H9 (cell line): Measurements from ENCODE around the gene RFPL1. TPM values are rescaled to one million over a fixed set of nuclear protein-coding genes. Genes with fewer than 3 reads are reported as not detected.

Experiments used
- DNase-seq: peaks from one replicate; pipeline ENCODE4 v3.0.0-alpha.2; 2017
- H2AFZ ChIP-seq: one replicate; pipeline ENCODE4 v1.6.1; 2013; ENCODE audit warnings: mild to moderate bottlenecking, low read length, control low read depth, moderate library complexity
- H2AK5ac ChIP-seq: 2 replicates; pipeline ENCODE4 v1.6.1; 2013; ENCODE audit warnings: low read length, control low read depth, mixed read lengths; ENCODE audit not compliant: insufficient read length
- H2BK120ac ChIP-seq: one replicate; pipeline ENCODE4 v1.6.1; 2013; ENCODE audit warnings: low read depth, mild to moderate bottlenecking, low read length, control low read depth, inconsistent platforms; ENCODE audit not compliant: poor library complexity, severe bottlenecking
- H2BK12ac ChIP-seq: 2 replicates; pipeline ENCODE4 v1.6.1; 2013; ENCODE audit warnings: low read length, control low read depth, mixed read lengths, low read depth; ENCODE audit not compliant: insufficient read length
- H2BK15ac ChIP-seq: 2 replicates; pipeline ENCODE4 v1.6.1; 2013; ENCODE audit warnings: low read depth, low read length, control low read depth
- H2BK20ac ChIP-seq: one replicate; pipeline ENCODE4 v1.6.1; 2013; ENCODE audit warnings: low read depth, mild to moderate bottlenecking, low read length, control low read depth, inconsistent platforms; ENCODE audit not compliant: poor library complexity, severe bottlenecking
- H2BK5ac ChIP-seq: 2 replicates; pipeline ENCODE4 v1.6.1; 2013; ENCODE audit warnings: low read length, control low read depth, mixed read lengths; ENCODE audit not compliant: insufficient read length
- H3K14ac ChIP-seq: 2 replicates; pipeline ENCODE4 v1.6.1; 2013; ENCODE audit warnings: low read length, control low read depth; ENCODE audit not compliant: insufficient read depth
- H3K18ac ChIP-seq: 2 replicates; pipeline ENCODE4 v1.6.1; 2013; ENCODE audit warnings: low read depth, mild to moderate bottlenecking, mixed read lengths, low read length, control low read depth; ENCODE audit not compliant: insufficient read length
- H3K23ac ChIP-seq: 2 replicates; pipeline ENCODE4 v1.6.1; 2013; ENCODE audit warnings: low read length, control low read depth, mixed read lengths, low read depth; ENCODE audit not compliant: insufficient read length
- H3K23me2 ChIP-seq: 2 replicates; pipeline ENCODE4 v1.6.1; 2013; ENCODE audit warnings: low read depth, mild to moderate bottlenecking, mixed read lengths, low read length, control low read depth; ENCODE audit not compliant: insufficient read length, poor library complexity, severe bottlenecking
- H3K27ac ChIP-seq: 2 replicates; pipeline ENCODE4 v1.5.1; 2013; ENCODE audit warnings: low read length, control low read depth, mixed read lengths, low read depth; ENCODE audit not compliant: insufficient read length
- H3K27me3 ChIP-seq: 2 replicates; pipeline ENCODE4 v1.6.1; 2013; ENCODE audit warnings: low read length, control low read depth, inconsistent platforms; ENCODE audit not compliant: insufficient read depth
- H3K4ac ChIP-seq: 2 replicates; pipeline ENCODE4 v1.6.1; 2013; ENCODE audit warnings: low read depth, mild to moderate bottlenecking, control low read depth, inconsistent platforms, low read length, moderate library complexity
- H3K4me1 ChIP-seq: 2 replicates; pipeline ENCODE4 v1.6.1; 2013; ENCODE audit warnings: low read length, control low read depth, inconsistent platforms; ENCODE audit not compliant: insufficient read depth
- H3K4me2 ChIP-seq: 2 replicates; pipeline ENCODE4 v1.6.1; 2013; ENCODE audit warnings: low read length, control low read depth, mixed read lengths; ENCODE audit not compliant: insufficient read length, insufficient read depth
- H3K56ac ChIP-seq: 2 replicates; pipeline ENCODE4 v1.6.1; 2013; ENCODE audit warnings: low read depth, mild to moderate bottlenecking, mixed read lengths, low read length, control low read depth; ENCODE audit not compliant: insufficient read length
- H3K79me1 ChIP-seq: 2 replicates; pipeline ENCODE4 v1.6.1; 2013; ENCODE audit warnings: low read depth, mild to moderate bottlenecking, moderate library complexity, low read length, control low read depth, inconsistent platforms; ENCODE audit not compliant: insufficient read depth, poor library complexity, severe bottlenecking
- H3K79me2 ChIP-seq: 2 replicates; pipeline ENCODE4 v1.6.1; 2013; ENCODE audit warnings: low read length, control low read depth, inconsistent platforms; ENCODE audit not compliant: insufficient read depth
- H3K9ac ChIP-seq: 2 replicates; pipeline ENCODE4 v1.6.1; 2013; ENCODE audit warnings: low read length, control low read depth, mixed read lengths; ENCODE audit not compliant: insufficient read length; ENCODE audit errors: extremely low read depth
- H3K9me3 ChIP-seq: one replicate; pipeline ENCODE4 v1.6.1; 2013; ENCODE audit warnings: low read depth, low read length, inconsistent platforms; ENCODE audit not compliant: control insufficient read depth
- H3T11ph ChIP-seq: one replicate; pipeline ENCODE4 v1.6.1; 2013; ENCODE audit warnings: mild to moderate bottlenecking, low read length, control low read depth, inconsistent platforms
- H4K20me1 ChIP-seq: one replicate; pipeline ENCODE4 v1.6.1; 2013; ENCODE audit not compliant: control insufficient read depth, insufficient read length, insufficient read depth
- H4K5ac ChIP-seq: 2 replicates; pipeline ENCODE4 v1.6.1; 2013; ENCODE audit warnings: low read depth, mild to moderate bottlenecking, mixed read lengths, low read length, control low read depth; ENCODE audit not compliant: insufficient read length
- H4K8ac ChIP-seq: replicated peaks from 2 replicates; pipeline ENCODE4 v1.6.1; 2013; ENCODE audit warnings: low read length, control low read depth, mixed read lengths, low read depth; ENCODE audit not compliant: insufficient read length
- H4K91ac ChIP-seq: 2 replicates; pipeline ENCODE4 v1.6.1; 2013; ENCODE audit warnings: low read depth, mild to moderate bottlenecking, moderate library complexity, mixed read lengths, low read length, control low read depth; ENCODE audit not compliant: insufficient read length
- H3K27ac Mint-ChIP-seq, 3 experiments: 2 replicates in 2 of 3; 3 replicates in 1 of 3; pipeline ENCODE4 v1.8.0; 2020 to 2021; ENCODE audit warnings: mixed read lengths in 3 of 3, mild to moderate bottlenecking in 1 of 3, moderate library complexity in 1 of 3
- H3K27me3 Mint-ChIP-seq: 2 replicates; pipeline ENCODE4 v1.8.0; 2021; ENCODE audit warnings: low read depth, mild to moderate bottlenecking, moderate library complexity, mixed read lengths
- H3K36me3 Mint-ChIP-seq, 3 experiments: 2 replicates in 2 of 3; 3 replicates in 1 of 3; pipeline ENCODE4 v1.8.0; 2020 to 2021; ENCODE audit warnings: low read depth in 3 of 3, mixed read lengths in 3 of 3; ENCODE audit not compliant: insufficient read depth in 1 of 3
- H3K4me1 Mint-ChIP-seq, 2 experiments: 2 replicates each; pipeline ENCODE4 v1.8.0; 2020; ENCODE audit warnings: mixed read lengths in 2 of 2
- H3K4me3 Mint-ChIP-seq, 2 experiments: 2 replicates in 1 of 2; 3 replicates in 1 of 2; pipeline ENCODE4 v1.8.0; 2020 to 2021; ENCODE audit warnings: mild to moderate bottlenecking in 2 of 2, mixed read lengths in 2 of 2, moderate library complexity in 1 of 2
- H3K9me3 Mint-ChIP-seq, 2 experiments: 2 replicates in 1 of 2; 3 replicates in 1 of 2; pipeline ENCODE4 v1.8.0; 2020; ENCODE audit warnings: mild to moderate bottlenecking in 2 of 2, mixed read lengths in 2 of 2, moderate library complexity in 1 of 2
- WGBS: extraction: QIAGEN DNeasy Blood & Tissue Kit; methylation state at CpG from one replicate; pipeline ENCODE4 v1.1.7; 2013; ENCODE audit warnings: missing lambda C conversion rate, low lambda C conversion rate, mixed read lengths; ENCODE audit not compliant: insufficient read length; ENCODE audit errors: extremely low coverage; 5-methylcytosine and 5-hydroxymethylcytosine counted together
- total RNA-seq: library from RNA; stranded (reverse); gene quantifications from 2 replicates; pipeline ENCODE4 v1.2.1, GENCODE V29; 2021
- TF ChIP-seq, protein P1 (sequence below): fragments of 200-600 bp; sonication (generic); conservative IDR thresholded peaks from 3 replicates; pipeline ENCODE4 v1.8.0; 2021; ENCODE audit warnings: antibody characterized with exemption, mild to moderate bottlenecking

Gene RFPL1
- total RNA-seq, 1 experiment from 2014 or later: not detected

DNA sequence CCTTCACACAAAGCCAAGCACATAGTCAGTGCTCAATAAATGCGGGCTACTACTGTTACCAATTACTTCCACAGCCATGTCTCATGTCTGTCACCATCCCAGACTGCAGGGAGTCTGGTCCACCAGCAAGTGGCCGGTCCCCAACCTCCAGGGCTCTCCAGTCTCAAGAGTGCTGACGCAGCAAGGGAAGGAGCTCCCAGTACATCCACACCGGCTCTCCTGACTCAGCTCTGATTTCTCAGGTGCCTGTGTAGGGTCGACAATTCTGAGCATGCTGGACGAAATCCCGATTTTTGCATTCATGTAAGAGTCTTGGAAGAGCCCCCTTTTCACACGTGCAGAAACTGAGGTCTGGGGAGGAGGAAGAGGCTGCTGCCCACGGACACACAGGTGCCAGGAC is 31.4 kb downstream of the RFPL1 start:
- Histone ChIP-seq H3K14ac (no peak overlapping the region), H3K9me3 (no peaks in the 10 kb centered on the region), H4K91ac (no peak overlapping the region), H4K5ac (no peak overlapping the region), H3K4ac (no peak overlapping the region), H3T11ph (no peak overlapping the region), H2BK5ac (no peak overlapping the region), H3K27me3 (no peaks in the 10 kb centered on the region; the same call in 1 of the 2 replicates), H2BK120ac (no peak overlapping the region), H2BK15ac (no peak overlapping the region), H3K18ac (no peak overlapping the region), H3K23ac (no peak overlapping the region), H3K79me1 (no peaks in the 10 kb centered on the region), H3K79me2 (no peaks in the 10 kb centered on the region), H4K20me1 (no peaks in the 10 kb centered on the region), H3K4me2 (peak overlapping the region; percentile 70), H2BK12ac (no peak overlapping the region), H3K56ac (no peak overlapping the region), H3K9ac (no peak overlapping the region), H2AFZ (no peak overlapping the region), H2BK20ac (no peak overlapping the region), H3K27ac (no peak overlapping the region), H2AK5ac (no peak overlapping the region), H4K8ac (no peak overlapping the region), H3K4me1 (no peaks in the 10 kb centered on the region), H3K23me2 (peaks cover 6% of the 10 kb centered on the region)
- Mint-ChIP-seq H3K36me3 (no peaks in the 10 kb centered on the region), H3K4me1 (peaks cover 9 to 13% of the 10 kb centered on the region in 2 experiments), H3K4me3 (peak overlapping the region; percentile 76 to 79), H3K27ac (peak overlapping the region in 1 of 3 experiments; percentile 10; a peak in 1 of 7 replicates), H3K9me3 (no peaks in the 10 kb centered on the region), H3K27me3 (peaks cover 63% of the 10 kb centered on the region)
- DNase-seq: peak; percentile 58
- TF ChIP-seq, protein P1, sequence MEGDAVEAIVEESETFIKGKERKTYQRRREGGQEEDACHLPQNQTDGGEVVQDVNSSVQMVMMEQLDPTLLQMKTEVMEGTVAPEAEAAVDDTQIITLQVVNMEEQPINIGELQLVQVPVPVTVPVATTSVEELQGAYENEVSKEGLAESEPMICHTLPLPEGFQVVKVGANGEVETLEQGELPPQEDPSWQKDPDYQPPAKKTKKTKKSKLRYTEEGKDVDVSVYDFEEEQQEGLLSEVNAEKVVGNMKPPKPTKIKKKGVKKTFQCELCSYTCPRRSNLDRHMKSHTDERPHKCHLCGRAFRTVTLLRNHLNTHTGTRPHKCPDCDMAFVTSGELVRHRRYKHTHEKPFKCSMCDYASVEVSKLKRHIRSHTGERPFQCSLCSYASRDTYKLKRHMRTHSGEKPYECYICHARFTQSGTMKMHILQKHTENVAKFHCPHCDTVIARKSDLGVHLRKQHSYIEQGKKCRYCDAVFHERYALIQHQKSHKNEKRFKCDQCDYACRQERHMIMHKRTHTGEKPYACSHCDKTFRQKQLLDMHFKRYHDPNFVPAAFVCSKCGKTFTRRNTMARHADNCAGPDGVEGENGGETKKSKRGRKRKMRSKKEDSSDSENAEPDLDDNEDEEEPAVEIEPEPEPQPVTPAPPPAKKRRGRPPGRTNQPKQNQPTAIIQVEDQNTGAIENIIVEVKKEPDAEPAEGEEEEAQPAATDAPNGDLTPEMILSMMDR: no peak
- WGBS: no CpG with 5 or more reads among the region's 9 CpGs
